ENCODE measurements around the gene TSFM. TPM values are rescaled to one million over a fixed set of nuclear protein-coding genes. Genes with fewer than 3 reads are reported as not detected.
"Not testable (repeated sequence)": the region's sequence is repeated elsewhere in the genome, so short reads cannot be mapped to it uniquely, and the experiment has no call there.

TSFM gene
- total RNA-seq, 1 donor from 2014 or later: 24.3 TPM

- no peak for TF ChIP-seq CTCF (IDR thresholded peaks at IDR 0.05)
- DNase-seq (peak; percentile 85), ATAC-seq (peak; percentile 67)
- Histone ChIP-seq H3K27ac (peak within 1 kb of the TSS; percentile 92), H3K9me3 (no peaks in the 10 kb centered on the region), H3K4me3 (peak within 1 kb of the TSS; percentile 78), H3K27me3 (no peaks in the 10 kb centered on the region), H3K4me1 (peaks cover 18% of the 10 kb centered on the region), H3K36me3 (peaks cover 24% of the 10 kb centered on the region)
- intact Hi-C loops (cut with DNase I): no loop called here
These were observed 9.9 kb upstream of the TSFM start, which contains the start of gene EEF1AKMT3 for GRCh38 chr12:57772429-57773322. TSS of gene EEF1AKMT3 (plus strand) at chr12:57772614. CDS start at chr12:57772725, 111 bp downstream.

GRCh38 chr12:57774634-57775033 is 8.0 kb upstream of the TSFM start:
- peaks cover 11% of the 10 kb centered on the region for H3K36me3 ChIP-seq
- peak; percentile 25 for DNase-seq
- ATAC-seq; H3K27me3 ChIP-seq; H3K27ac ChIP-seq; intact Hi-C loops (cut with DNase I); H3K4me3 ChIP-seq; H3K9me3 ChIP-seq: not testable (repeated sequence)
- H3K4me1 ChIP-seq: peaks cover 18% of the 10 kb centered on the region

- intact Hi-C loops (cut with DNase I): no loop called here
- DNase-seq (peak; percentile 0), ATAC-seq (no peak)
- no peaks in the 10 kb centered on the region for H3K9me3 ChIP-seq
- no peak overlapping the region for H3K4me3 ChIP-seq
- H3K4me1 ChIP-seq: peaks cover 18% of the 10 kb centered on the region
- peaks cover 9% of the 10 kb centered on the region for H3K36me3 ChIP-seq
- no peak overlapping the region for H3K27ac ChIP-seq
- TF ChIP-seq CTCF (IDR thresholded peaks at IDR 0.05): no peak
- H3K27me3 ChIP-seq: no peaks in the 10 kb centered on the region
These were observed 7.5 kb upstream of the TSFM start for GRCh38 chr12:57775044-57775443.

GRCh38 chr12:57775563-57776246 is 6.9 kb upstream of the TSFM start:
- Histone ChIP-seq H3K36me3 (peaks cover 2% of the 10 kb centered on the region), H3K27me3 (no peaks in the 10 kb centered on the region), H3K27ac (no peak overlapping the region), H3K4me3 (no peak overlapping the region), H3K9me3 (no peaks in the 10 kb centered on the region), H3K4me1 (peaks cover 17% of the 10 kb centered on the region)
- TF ChIP-seq CTCF (IDR thresholded peaks at IDR 0.05): no peak
- intact Hi-C loops (cut with DNase I): no loop called here
- no peak for DNase-seq
- ATAC-seq: peak; percentile 18

- ATAC-seq (no peak), DNase-seq (no peak)
- H3K9me3 ChIP-seq: no peaks in the 10 kb centered on the region
- H3K27ac ChIP-seq: no peak overlapping the region
- H3K4me1 ChIP-seq: peaks cover 12% of the 10 kb centered on the region
- H3K4me3 ChIP-seq: no peak overlapping the region
- no peaks in the 10 kb centered on the region for H3K27me3 ChIP-seq
- TF ChIP-seq CTCF (IDR thresholded peaks at IDR 0.05): no peak
- intact Hi-C loops (cut with DNase I): no loop called here
- no peaks in the 10 kb centered on the region for H3K36me3 ChIP-seq
These were observed 6.4 kb upstream of the TSFM start for GRCh38 chr12:57776247-57776587.

GRCh38 chr12:57777367-57777766 is 5.2 kb upstream of the TSFM start:
- no peak for ATAC-seq
- Histone ChIP-seq H3K27me3 (no peaks in the 10 kb centered on the region), H3K9me3 (no peaks in the 10 kb centered on the region), H3K27ac (no peak overlapping the region), H3K36me3 (no peaks in the 10 kb centered on the region), H3K4me1 (peaks cover 19% of the 10 kb centered on the region), H3K4me3 (no peak overlapping the region)
- intact Hi-C loops (cut with DNase I): no loop called here
- TF ChIP-seq CTCF (IDR thresholded peaks at IDR 0.05): no peak
- DNase-seq: no peak
